HG03039 (cell line): ENCODE measurements around the gene DLG2.

ENCODE experiments used
- ATAC-seq: cut with Tn5 transposase; IDR thresholded peaks from one replicate; pipeline ENCODE4 v1.9.1; 2021; ENCODE audit warnings: mild to moderate bottlenecking, moderate library complexity; ENCODE audit not compliant: unreplicated experiment

Gene DLG2

DNA sequence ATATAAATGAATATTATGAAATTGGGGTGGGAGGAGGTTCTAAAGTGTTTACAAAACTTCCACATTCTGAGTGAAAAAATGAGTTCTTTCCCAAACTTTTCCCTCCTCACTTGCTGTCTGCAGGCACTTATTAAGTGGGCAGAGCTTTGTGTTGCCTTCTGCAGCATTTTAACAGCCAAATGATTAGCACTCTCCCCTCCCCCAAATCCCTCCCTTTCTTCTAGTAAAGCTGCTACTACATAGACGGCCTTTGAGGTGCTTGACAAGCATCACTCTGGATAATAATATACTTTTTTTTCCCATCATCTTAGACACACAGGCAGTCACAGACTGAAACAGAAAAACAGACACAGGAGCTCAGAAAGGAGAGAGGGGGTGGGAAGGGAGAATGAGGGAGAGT lies 493.5 kb downstream of the DLG2 start:
- no peak for ATAC-seq

- no peak for ATAC-seq
Measured at GRCh38 chr11:85132851-85133585, 494.1 kb downstream of the DLG2 start.

DNA sequence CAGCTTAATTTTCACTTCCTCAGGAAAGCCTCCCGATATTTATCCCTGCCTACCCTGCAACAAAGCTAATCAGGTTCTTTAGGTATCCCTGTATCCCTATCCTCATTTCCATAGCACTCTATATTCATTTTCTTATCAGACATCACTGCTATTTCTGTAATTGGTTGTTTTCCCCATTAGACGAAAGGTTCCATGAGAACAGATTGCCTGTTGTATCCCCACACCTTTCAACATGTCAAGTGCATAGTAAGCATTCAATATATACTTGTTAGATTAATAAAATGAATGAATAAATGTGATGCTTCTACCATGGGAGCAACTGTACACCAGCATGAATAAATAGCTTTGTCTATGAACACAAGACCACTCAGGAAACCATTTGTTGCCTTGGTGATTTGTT lies 499.8 kb downstream of the DLG2 start:
- ATAC-seq = no peak

GRCh38 chr11:85123752-85124231 lies 503.4 kb downstream of the DLG2 start:
- ATAC-seq = peak; percentile 88

DNA sequence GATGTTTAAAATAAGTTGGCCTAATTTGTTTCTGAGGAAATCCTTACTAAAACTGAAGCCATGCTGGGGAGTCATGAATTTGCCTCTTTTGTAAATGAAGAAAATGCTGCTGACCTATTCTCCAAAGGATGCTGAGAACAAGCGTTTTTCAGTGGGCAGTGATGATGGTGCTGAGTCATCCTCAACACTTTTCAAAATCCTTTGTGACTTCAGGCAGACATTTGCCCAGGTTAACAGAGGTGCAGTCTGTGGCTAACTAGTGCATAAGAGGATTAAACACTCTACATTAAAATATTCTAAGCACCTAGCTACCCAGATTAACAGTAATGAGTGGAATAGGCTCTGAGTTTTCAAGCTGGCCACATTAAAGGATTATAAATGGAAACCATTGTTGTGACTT lies 509.0 kb downstream of the DLG2 start:
- no peak for ATAC-seq

GRCh38 chr11:85115798-85116197 lies 511.3 kb downstream of the DLG2 start:
- ATAC-seq = no peak

- no peak for ATAC-seq
Measured at GRCh38 chr11:85114786-85115185, 512.4 kb downstream of the DLG2 start.

DNA sequence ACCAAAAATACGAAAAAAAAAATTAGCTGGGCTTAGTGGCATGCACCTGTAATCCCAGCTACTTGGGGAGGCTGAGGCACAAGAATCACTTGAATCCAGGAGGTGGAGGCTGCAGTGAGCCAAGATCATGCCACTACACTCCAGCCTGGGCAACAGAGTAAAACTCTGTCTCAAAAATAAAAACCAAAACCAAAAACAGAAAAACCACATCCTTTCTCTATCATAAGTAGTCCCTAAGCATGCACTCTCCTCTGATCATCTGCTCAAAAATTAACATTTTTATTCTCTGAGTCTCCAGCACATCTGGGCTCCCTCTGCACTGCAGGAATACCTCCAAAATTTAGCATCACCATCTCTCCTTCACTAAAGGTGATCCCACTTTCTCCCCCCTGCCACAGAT lies 516.9 kb downstream of the DLG2 start:
- peak; percentile 91 for ATAC-seq

DNA sequence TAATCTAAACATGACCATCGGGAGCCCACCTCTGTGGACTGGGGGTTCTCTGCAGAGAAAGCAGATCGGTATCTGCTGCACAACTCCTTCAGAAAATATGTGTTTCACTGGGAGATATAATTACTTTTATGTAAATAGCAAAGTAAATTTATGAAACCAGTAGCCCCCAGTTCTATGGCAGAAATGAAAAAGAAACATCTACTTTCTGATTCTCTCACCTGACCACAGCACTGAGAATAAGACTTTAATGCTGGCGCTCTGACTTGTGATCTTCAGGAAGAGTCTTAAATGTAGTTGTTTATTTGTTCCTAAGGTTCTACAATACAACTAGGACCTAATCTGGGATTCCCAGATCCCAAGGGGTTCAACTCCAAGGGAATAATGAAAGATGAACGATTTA lies 518.0 kb downstream of the DLG2 start:
- peak; percentile 69 for ATAC-seq

DNA sequence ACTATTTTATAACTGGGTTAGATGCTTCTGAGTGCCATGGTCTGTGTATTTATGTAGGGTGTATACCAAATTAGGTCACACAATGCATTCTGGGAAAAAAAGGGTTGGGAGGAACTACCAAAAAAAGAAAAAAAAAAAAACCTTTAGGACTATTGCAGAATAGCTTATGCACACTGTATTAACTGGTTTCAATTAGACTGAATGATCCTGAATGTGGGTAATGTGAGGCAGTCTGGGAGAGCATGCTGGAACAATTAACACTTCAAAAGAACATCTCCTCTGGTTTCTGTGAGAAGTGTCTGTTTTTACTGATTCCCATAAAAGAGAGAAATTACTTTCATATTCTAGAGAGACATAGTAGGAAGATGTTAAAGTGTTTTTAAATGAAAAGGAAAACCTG lies 521.3 kb downstream of the DLG2 start:
- no peak for ATAC-seq

DNA sequence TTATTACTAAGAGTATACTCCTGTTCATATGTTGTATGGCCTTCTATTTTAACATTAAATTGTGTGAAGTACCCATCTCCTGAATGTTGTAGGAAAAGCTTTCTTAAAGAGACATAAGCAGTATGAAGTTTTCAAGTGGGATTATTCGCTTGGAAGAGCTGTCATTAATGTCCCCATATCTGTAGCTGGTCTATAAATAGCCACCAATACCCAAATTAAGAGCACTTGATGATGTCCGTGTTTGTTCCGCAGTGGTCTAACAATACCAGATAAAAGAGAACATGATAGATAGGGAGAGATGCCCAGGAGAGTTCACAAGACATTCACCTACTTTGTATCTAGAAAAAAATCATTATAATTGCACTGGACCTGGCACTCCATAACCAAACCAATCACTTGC lies 527.6 kb downstream of the DLG2 start:
- ATAC-seq = no peak

GRCh38 chr11:85098996-85099395 lies 528.1 kb downstream of the DLG2 start:
- no peak for ATAC-seq

- ATAC-seq = no peak
Measured at GRCh38 chr11:85096939-85097338, 530.2 kb downstream of the DLG2 start.

GRCh38 chr11:85095239-85095638 lies 531.9 kb downstream of the DLG2 start:
- no peak for ATAC-seq

- ATAC-seq = no peak
Measured at GRCh38 chr11:85094795-85095194, 532.3 kb downstream of the DLG2 start.

- ATAC-seq = no peak
Measured at GRCh38 chr11:85089654-85090053, 537.5 kb downstream of the DLG2 start.

GRCh38 chr11:85088286-85088685 lies 538.9 kb downstream of the DLG2 start:
- ATAC-seq = no peak

- no peak for ATAC-seq
Measured at GRCh38 chr11:85086504-85087284, 540.5 kb downstream of the DLG2 start.

GRCh38 chr11:85076535-85077330 lies 550.4 kb downstream of the DLG2 start:
- no peak for ATAC-seq

GRCh38 chr11:85062659-85063058 lies 564.5 kb downstream of the DLG2 start:
- peak; percentile 99 for ATAC-seq

GRCh38 chr11:85052636-85053035 lies 574.5 kb downstream of the DLG2 start:
- ATAC-seq = no peak
